Gastrocnemius medialis (tissue), 4 donors: Measurements from ENCODE around the gene HEXD. TPM values are rescaled to one million over a fixed set of nuclear protein-coding genes. Genes with fewer than 3 reads are reported as not detected.
A peak's percentile ranks its signal among the peaks of the same experiment; 100 is the strongest.

Experiments used
- ATAC-seq, 2 donors: fragments of 150-250 bp; one replicate each; pipeline ENCODE4 v1.9.1; 2016
- DNase-seq, 2 donors: peaks; one replicate each; pipeline ENCODE4 v3.0.0-alpha.2; 2019
- H3K27ac ChIP-seq, 4 donors: fragments of 200-600 bp; sonication (generic); 1 replicate in 1 of 4; 2 replicates in 3 of 4; pipeline ENCODE4 v1.5.1; 2016 to 2018; ENCODE audit warnings: mild to moderate bottlenecking in 2 of 4, moderate library complexity in 1 of 4
- H3K27me3 ChIP-seq, 3 donors: fragments of 200-600 bp; sonication (generic) in 2 of 3; 1 replicate in 1 of 3; 2 replicates in 2 of 3; pipeline versions ENCODE4 v1.5.1 to v1.6.0; 2016 to 2019; ENCODE audit warnings: mild to moderate bottlenecking in 1 of 3, moderate library complexity in 1 of 3
- H3K36me3 ChIP-seq, 2 donors: fragments of 200-600 bp; sonication (generic) in 1 of 2; one replicate each; pipeline ENCODE4 v1.5.1; 2017 to 2018
- H3K4me1 ChIP-seq, 2 donors: fragments of 200-600 bp; sonication (generic) in 1 of 2; one replicate each; pipeline ENCODE4 v1.5.1; 2016 to 2017; ENCODE audit warnings: mild to moderate bottlenecking in 2 of 2
- H3K4me3 ChIP-seq, 4 donors: fragments of 200-600 bp; sonication (generic) in 3 of 4; 1 replicate in 1 of 4; 2 replicates in 3 of 4; pipeline ENCODE4 v1.5.1; 2016 to 2019; ENCODE audit warnings: mild to moderate bottlenecking in 2 of 4
- H3K9me3 ChIP-seq, 3 donors: fragments of 200-600 bp; sonication (generic) in 2 of 3; 1 replicate in 1 of 3; 2 replicates in 2 of 3; pipeline ENCODE4 v1.5.1; 2016 to 2019
- CTCF ChIP-seq, 5 experiments: fragments of 450-650 bp in 3 of 5; fragments of 200-600 bp in 2 of 5; sonication (generic) in 2 of 5; IDR thresholded peaks in 4 of 5; conservative IDR thresholded peaks in 1 of 5; 1 replicate in 4 of 5; 2 replicates in 1 of 5; pipeline ENCODE4 v1.5.1; 2016 to 2019; ENCODE audit warnings: antibody characterized with exemption in 5 of 5, mild to moderate bottlenecking in 3 of 5, moderate library complexity in 3 of 5
- POLR2A ChIP-seq, 2 donors: fragments of 450-650 bp; IDR thresholded peaks; one replicate each; pipeline ENCODE4 v1.6.1; 2017; ENCODE audit warnings: antibody characterized with exemption in 2 of 2, mild to moderate bottlenecking in 2 of 2, moderate library complexity in 2 of 2
- in situ Hi-C, 4 donors: fragments of 200-750 bp; cut with MboI; loops; one replicate each; pipeline versions ENCODE4 v1.15.0 to v1.8.0; 2017; ENCODE audit warnings: low sequenced_read_pairs in 4 of 4
- intact Hi-C: fragments of 100-400 bp; cut with DNase I; formaldehyde crosslinking; loops from one replicate; pipeline ENCODE4 v1.15.1; 2023; ENCODE audit warnings: low total_unique reads
- total RNA-seq, 4 donors: library from RNA; depleted of rRNA; stranded (reverse); fragments of >200 nt; gene quantifications; one replicate each; pipeline versions ENCODE4 v1.1.0 to v1.2.3, GENCODE V29; 2016

The HEXD gene
- total RNA-seq, 4 donors from 2014 or later = 15.5 to 35.1 (median 22.5) TPM

- H3K36me3 ChIP-seq = peaks cover 0 to 43% of the 10 kb centered on the region in 2 donors
- ATAC-seq (no peak), DNase-seq (no peak)
- no peak overlapping the region for H3K27ac ChIP-seq
- H3K27me3 ChIP-seq = no peaks in the 10 kb centered on the region
- no peak overlapping the region for H3K4me3 ChIP-seq
- in situ Hi-C loops = no loop called here
- intact Hi-C loops = no loop called here
- H3K9me3 ChIP-seq = no peaks in the 10 kb centered on the region
- no peak for TF ChIP-seq CTCF (IDR thresholded peaks at IDR 0.05 in 4 of 5, conservative IDR thresholded peaks at IDR 0.05 in 1 of 5)
- no peak for TF ChIP-seq POLR2A (IDR thresholded peaks at IDR 0.05)
- H3K4me1 ChIP-seq = no peaks in the 10 kb centered on the region
Observed at GRCh38 chr17:82434216-82434565, 16.0 kb downstream of the HEXD start.

GRCh38 chr17:82435103-82435502 lies 17.0 kb downstream of the HEXD start:
- Histone ChIP-seq H3K27me3 (no peaks in the 10 kb centered on the region), H3K4me3 (no peak overlapping the region), H3K36me3 (peaks cover 0 to 40% of the 10 kb centered on the region in 2 donors), H3K27ac (no peak overlapping the region), H3K4me1 (no peaks in the 10 kb centered on the region), H3K9me3 (no peaks in the 10 kb centered on the region)
- DNase-seq (no peak), ATAC-seq (no peak)
- no peak for TF ChIP-seq POLR2A (IDR thresholded peaks at IDR 0.05)
- TF ChIP-seq CTCF (IDR thresholded peaks at IDR 0.05 in 4 of 5, conservative IDR thresholded peaks at IDR 0.05 in 1 of 5) = no peak
- in situ Hi-C loops (no loop called here), intact Hi-C loops (no loop called here)

GRCh38 chr17:82435601-82436583 lies 17.7 kb downstream of the HEXD start:
- in situ Hi-C loops (no loop called here), intact Hi-C loops (no loop called here)
- Histone ChIP-seq H3K4me3 (no peak overlapping the region), H3K27me3 (no peaks in the 10 kb centered on the region), H3K27ac (no peak overlapping the region), H3K36me3 (peaks cover 0 to 40% of the 10 kb centered on the region in 2 donors), H3K9me3 (no peaks in the 10 kb centered on the region), H3K4me1 (no peaks in the 10 kb centered on the region)
- DNase-seq (no peak), ATAC-seq (peak in 1 of 2 donors; percentile 35)
- TF ChIP-seq POLR2A (IDR thresholded peaks at IDR 0.05) = no peak
- no peak for TF ChIP-seq CTCF (IDR thresholded peaks at IDR 0.05 in 4 of 5, conservative IDR thresholded peaks at IDR 0.05 in 1 of 5)

GRCh38 chr17:82436601-82437324 lies 18.6 kb downstream of the HEXD start:
- in situ Hi-C loops = no loop called here
- intact Hi-C loops = no loop called here
- ATAC-seq = no peak
- H3K36me3 ChIP-seq = peaks cover 0 to 40% of the 10 kb centered on the region in 2 donors
- no peaks in the 10 kb centered on the region for H3K4me1 ChIP-seq
- H3K27me3 ChIP-seq = no peaks in the 10 kb centered on the region
- H3K9me3 ChIP-seq = no peaks in the 10 kb centered on the region
- no peak overlapping the region for H3K4me3 ChIP-seq
- no peak overlapping the region for H3K27ac ChIP-seq
- TF ChIP-seq CTCF (IDR thresholded peaks at IDR 0.05 in 4 of 5, conservative IDR thresholded peaks at IDR 0.05 in 1 of 5) = no peak
- no peak for TF ChIP-seq POLR2A (IDR thresholded peaks at IDR 0.05)
- DNase-seq = no peak
